Stimulated activated CD4-positive, alpha-beta T cell treated with anti-CD3 and anti-CD28 coated beads, Interleukin-15, amount 100 ng/mL, for 1 hour (primary cell): ENCODE results near the gene SMG7.
A peak's percentile ranks its signal among the peaks of the same experiment; 100 is the strongest.

Experiments used
- DNase-seq, 2 donors: peaks; one replicate each; pipeline ENCODE4 v3.0.0-alpha.2; 2020; ENCODE audit warnings: low read depth in 1 of 2, low spot score in 1 of 2

The SMG7 gene

GRCh38 chr1:183470147-183470960 lies 1.9 kb upstream of the SMG7 start:
- DNase-seq: peak; percentile 71 to 88

DNA sequence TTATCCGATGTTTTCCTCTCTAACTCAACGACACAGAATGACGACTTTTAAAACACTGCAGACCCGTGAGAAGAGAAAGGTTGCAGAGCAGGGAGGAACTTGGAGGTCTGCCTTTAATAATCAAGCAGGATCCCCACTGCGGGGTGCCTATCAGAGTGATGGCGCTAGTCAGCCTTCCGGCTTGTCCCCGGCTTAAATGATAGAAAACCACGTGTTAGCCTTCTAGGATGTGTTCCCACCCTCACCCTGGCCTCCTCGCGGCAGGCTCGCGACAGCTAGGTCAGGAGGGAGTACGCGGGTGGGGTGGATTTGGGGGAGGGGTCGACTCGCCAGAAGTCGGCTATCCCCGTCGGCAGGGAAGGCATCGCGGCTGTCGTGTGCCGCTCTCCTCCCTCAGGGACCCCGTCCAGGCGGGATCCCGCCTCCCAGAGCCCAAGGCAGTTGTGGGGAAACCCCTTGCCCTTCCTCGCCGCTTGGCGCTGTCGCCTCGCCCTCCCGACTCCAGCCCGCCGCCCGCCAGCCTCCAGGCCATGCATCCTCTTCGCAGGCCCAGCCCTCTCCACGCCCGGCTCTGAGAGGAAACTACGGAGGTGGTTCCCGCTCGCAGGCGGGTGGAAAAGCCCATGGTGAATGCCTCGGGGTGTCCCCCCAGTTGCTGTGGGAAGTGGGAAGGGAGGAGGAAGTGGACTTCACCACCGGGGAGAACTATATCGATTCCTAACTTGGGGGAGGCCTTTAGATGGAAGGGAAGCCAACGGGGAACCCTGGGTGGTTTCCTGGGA lies 1.1 kb upstream of the SMG7 start:
- DNase-seq: peak; percentile 31 to 54

DNA sequence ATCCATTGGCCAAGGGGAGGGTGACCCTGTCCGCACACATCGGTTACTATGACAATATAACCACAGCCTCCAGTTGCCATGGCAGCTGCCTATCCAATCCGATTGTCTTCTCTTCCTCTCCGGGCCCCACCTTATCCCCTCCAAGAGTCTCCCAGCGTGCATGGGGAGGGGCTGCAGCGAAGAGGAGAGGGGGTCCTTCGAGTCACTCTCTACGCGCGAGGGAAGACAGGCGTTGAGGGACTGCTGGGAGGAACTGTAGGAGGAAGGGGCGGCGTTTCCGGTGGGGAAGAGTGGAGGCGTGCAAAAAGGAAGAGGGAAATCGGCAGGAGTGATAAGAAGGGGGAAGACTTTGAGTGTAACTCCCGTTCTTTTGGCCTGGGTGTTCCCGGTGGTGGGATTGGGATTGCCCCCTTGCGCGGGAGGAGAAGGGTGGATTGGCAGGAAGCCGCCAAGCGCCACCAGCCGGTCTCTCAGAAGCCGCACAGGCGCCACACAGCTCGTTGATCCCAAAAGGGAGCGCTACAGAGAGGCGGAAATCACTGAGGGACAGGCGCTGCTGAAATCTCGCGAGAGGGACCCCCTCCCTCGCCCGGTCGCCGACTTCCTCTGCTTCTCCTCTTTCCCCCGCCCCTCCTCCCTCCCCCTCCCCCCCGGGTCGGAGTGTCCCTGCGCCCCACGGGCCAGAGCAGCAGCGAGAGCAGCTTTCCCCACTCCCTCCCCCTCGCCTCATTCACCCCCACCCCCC lies 384 bp upstream of the SMG7 start:
- peak; percentile 93 to 99 for DNase-seq

GRCh38 chr1:183473217-183473536 lies 878 bp downstream of the SMG7 start:
- no peak for DNase-seq

DNA sequence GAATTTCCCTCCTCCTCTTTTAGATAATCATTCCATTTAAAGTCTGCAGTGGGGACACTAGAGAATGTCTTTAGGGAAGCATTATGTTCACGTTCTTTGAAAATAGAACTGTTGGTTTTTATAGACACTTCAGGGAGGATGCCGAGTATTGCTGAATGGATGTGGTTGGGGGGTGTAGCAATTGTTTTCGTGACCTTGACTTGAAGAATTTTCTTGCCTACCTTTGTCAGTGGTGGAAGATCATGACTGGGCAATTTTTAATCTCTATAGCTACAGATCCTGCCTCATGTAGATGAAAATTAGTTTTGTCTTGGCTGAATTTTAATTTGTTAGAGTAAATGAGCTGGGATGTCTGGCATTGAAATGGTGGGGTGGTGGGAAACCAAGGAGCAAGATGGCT lies 3.8 kb downstream of the SMG7 start:
- no peak for DNase-seq

GRCh38 chr1:183477986-183478781 lies 5.9 kb downstream of the SMG7 start:
- no peak for DNase-seq

- DNase-seq: no peak
Observed at GRCh38 chr1:183480971-183481441, 8.7 kb downstream of the SMG7 start.

- no peak for DNase-seq
Observed at GRCh38 chr1:183483224-183483623, 10.9 kb downstream of the SMG7 start.

DNA sequence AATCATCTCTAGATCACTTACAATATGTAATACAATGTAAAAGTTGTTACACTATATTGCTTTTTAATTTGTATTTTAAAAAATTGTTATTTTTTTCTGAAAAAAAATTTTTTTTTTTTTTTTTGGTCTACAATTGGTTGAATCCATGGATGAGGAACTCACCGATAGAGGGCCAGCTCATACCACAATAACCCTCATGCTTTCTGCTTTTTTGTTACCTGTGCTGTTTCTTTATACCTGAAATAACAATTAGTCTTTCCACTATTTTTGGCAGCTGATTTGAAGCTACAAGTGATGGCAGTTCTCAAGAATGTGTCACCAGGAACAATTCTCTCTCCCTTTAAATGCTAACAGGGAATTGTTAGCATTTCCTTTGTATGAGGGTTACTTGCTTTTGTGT lies 12.0 kb downstream of the SMG7 start:
- no peak for DNase-seq

GRCh38 chr1:183484851-183485250 lies 12.6 kb downstream of the SMG7 start:
- no peak for DNase-seq

GRCh38 chr1:183487674-183488442 lies 15.6 kb downstream of the SMG7 start:
- DNase-seq: no peak

GRCh38 chr1:183490932-183491331 lies 18.6 kb downstream of the SMG7 start:
- DNase-seq: no peak

DNA sequence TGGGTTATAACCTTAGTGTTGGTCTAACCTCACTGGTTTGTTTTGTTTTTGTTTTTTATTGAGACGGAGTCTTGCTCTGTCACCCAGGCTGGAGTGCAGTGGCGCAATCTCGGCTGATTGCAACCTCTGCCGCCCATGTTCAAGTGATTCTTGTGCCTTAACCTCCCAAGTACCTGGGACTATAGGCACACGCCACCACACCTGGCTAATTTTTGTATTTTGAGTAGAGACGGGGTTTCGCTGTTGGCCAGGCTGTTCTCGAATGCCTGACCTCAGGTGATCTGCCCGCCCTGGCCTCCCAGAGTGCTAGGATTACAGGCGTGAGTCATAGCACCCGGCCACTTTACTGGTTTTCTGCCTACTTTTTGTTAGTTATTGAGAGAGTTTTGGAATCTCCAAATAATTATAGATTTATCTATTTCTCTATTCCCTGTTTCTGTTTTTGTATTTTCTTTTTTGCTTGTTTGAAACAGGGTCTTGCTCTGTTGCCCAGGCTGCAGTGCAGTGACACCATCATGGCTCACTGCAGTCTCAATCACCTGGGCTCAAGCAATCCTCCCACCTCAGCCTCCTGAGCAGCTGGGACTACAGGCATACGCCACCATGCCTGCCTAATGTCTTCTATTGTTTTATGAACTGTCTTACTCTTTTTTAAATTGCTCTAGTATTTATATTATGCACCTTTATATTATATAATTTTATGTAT lies 21.4 kb downstream of the SMG7 start:
- DNase-seq: no peak

DNA sequence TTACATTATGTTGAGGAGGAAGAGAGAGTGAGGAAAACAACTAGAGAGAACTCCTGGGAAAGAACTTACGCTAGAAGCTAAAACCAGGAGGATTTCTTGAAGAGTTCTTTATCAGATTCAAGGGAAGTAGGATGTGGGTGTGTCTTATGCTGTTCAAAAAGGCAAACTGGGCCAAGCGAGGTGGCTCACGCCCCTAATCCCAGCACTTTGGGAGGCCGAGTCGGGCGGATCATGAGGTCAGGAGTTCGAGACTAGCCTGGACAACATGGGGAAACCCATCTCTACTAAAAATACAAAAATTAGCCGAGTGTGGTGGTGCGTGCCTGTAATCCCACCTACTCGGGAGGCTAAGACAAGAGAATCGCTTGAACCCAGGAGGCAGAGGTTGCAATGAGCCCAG lies 23.1 kb downstream of the SMG7 start:
- no peak for DNase-seq

GRCh38 chr1:183497218-183497617 lies 24.9 kb downstream of the SMG7 start:
- no peak for DNase-seq

GRCh38 chr1:183498342-183498991 lies 26.2 kb downstream of the SMG7 start:
- no peak for DNase-seq

GRCh38 chr1:183505454-183506089 lies 33.3 kb downstream of the SMG7 start:
- no peak for DNase-seq

GRCh38 chr1:183506561-183506960 lies 34.3 kb downstream of the SMG7 start:
- no peak for DNase-seq

DNA sequence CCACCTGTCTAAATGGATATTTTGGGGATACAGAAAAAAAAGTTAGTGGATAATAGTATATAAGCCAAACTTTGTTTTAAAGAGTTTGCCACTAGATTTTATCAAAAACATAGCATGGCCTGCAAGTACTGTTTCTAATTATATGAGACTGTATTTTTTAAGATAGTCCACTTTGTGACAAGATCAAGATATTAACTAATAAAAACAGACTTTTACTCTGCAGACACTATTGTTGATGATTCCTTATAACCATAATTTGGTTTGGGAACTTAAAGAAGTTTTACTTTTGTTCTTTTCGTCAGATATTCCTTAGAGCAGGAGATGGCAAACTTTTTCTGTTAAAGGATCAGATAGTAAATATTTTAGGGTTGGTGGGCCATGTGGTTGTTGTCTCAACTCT lies 36.4 kb downstream of the SMG7 start:
- DNase-seq: no peak
